ENCODE data around the gene NUCB1. TPM values are rescaled to one million over a fixed set of nuclear protein-coding genes. Genes with fewer than 3 reads are reported as not detected.
A peak's percentile ranks its signal among the peaks of the same experiment; 100 is the strongest.
"Not testable (repeated sequence)": the region's sequence is repeated elsewhere in the genome, so short reads cannot be mapped to it uniquely, and the experiment has no call there.

Gene NUCB1
- total RNA-seq, 2 donors from 2014 or later = 347 to 411 TPM

GRCh38 chr19:48883726-48884125 lies 16.4 kb upstream of the NUCB1 start:
- H3K4me1 ChIP-seq = peaks cover 0 to 18% of the 10 kb centered on the region in 2 donors
- no peaks in the 10 kb centered on the region for H3K9me3 ChIP-seq
- no peaks in the 10 kb centered on the region for H3K27me3 ChIP-seq
- DNase-seq (ENCODE audit: low spot score) = no peak
- H3K36me3 ChIP-seq = peaks cover under 1% of the 10 kb centered on the region
- no peak for TF ChIP-seq CTCF (IDR thresholded peaks at IDR 0.05)
- H3K4me3 ChIP-seq = no peak overlapping the region
- H3K27ac ChIP-seq = no peak overlapping the region

GRCh38 chr19:48887861-48888612 lies 12.1 kb upstream of the NUCB1 start:
- Histone ChIP-seq H3K4me3 (no peak overlapping the region), H3K27me3 (no peaks in the 10 kb centered on the region), H3K4me1 (no peaks in the 10 kb centered on the region), H3K36me3 (no peaks in the 10 kb centered on the region), H3K9me3 (no peaks in the 10 kb centered on the region), H3K27ac (no peak overlapping the region)
- DNase-seq (ENCODE audit: low spot score) = no peak
- TF ChIP-seq CTCF (IDR thresholded peaks at IDR 0.05) = no peak

- H3K27me3 ChIP-seq; H3K36me3 ChIP-seq; H3K27ac ChIP-seq; H3K9me3 ChIP-seq; DNase-seq (ENCODE audit: low spot score); H3K4me3 ChIP-seq; H3K4me1 ChIP-seq: not testable (repeated sequence)
These were observed 10.6 kb upstream of the NUCB1 start for GRCh38 chr19:48889496-48889895.

GRCh38 chr19:48890551-48890950 lies 9.6 kb upstream of the NUCB1 start:
- Histone ChIP-seq H3K4me1 (peaks cover 0 to 6% of the 10 kb centered on the region in 2 donors), H3K27me3 (no peaks in the 10 kb centered on the region), H3K27ac (no peak overlapping the region), H3K36me3 (no peaks in the 10 kb centered on the region), H3K9me3 (no peaks in the 10 kb centered on the region), H3K4me3 (no peak overlapping the region)
- no peak for DNase-seq (ENCODE audit: low spot score)
- TF ChIP-seq CTCF (IDR thresholded peaks at IDR 0.05) = no peak

- no peak for TF ChIP-seq CTCF (IDR thresholded peaks at IDR 0.05)
- Histone ChIP-seq H3K4me3 (no peak overlapping the region), H3K27ac (no peak overlapping the region), H3K27me3 (no peaks in the 10 kb centered on the region), H3K4me1 (peaks cover 0 to 23% of the 10 kb centered on the region in 2 donors), H3K9me3 (no peaks in the 10 kb centered on the region), H3K36me3 (no peaks in the 10 kb centered on the region)
- no peak for DNase-seq (ENCODE audit: low spot score)
These were observed 4.9 kb upstream of the NUCB1 start for GRCh38 chr19:48895226-48895625.

- peak overlapping the region; percentile 57 to 81 for H3K27ac ChIP-seq
These were observed 3.9 kb upstream of the NUCB1 start for GRCh38 chr19:48896191-48896720.

More at GRCh38 chr19:48896191-48896720, 3.9 kb upstream of the NUCB1 start:
- no peak for TF ChIP-seq CTCF (IDR thresholded peaks at IDR 0.05)
- Histone ChIP-seq H3K9me3 (no peaks in the 10 kb centered on the region), H3K4me3 (peak overlapping the region; percentile 37 to 51), H3K36me3 (no peaks in the 10 kb centered on the region), H3K4me1 (peaks cover 0 to 32% of the 10 kb centered on the region in 2 donors), H3K27me3 (no peaks in the 10 kb centered on the region)
- DNase-seq (ENCODE audit: low spot score) = peak; percentile 68

All from right atrium auricular region (tissue), 2 donors.